Astrocyte (in vitro differentiated cells and primary cell): ENCODE results near the gene HMG20A. TPM values are rescaled to one million over a fixed set of nuclear protein-coding genes. Genes with fewer than 3 reads are reported as not detected.

Source experiments
- DNase-seq: peaks from one replicate; pipeline ENCODE4 v3.0.0-alpha.2; 2010; ENCODE audit warnings: low read depth
- FAIRE-seq: peaks from 2 replicates; lab custom pipeline; 2011; peaks lifted over from hg19 to GRCh38; lab: Jason Lieb, UNC
- H2AFZ ChIP-seq: 2 replicates; pipeline ENCODE4 v1.6.0; 2012; ENCODE audit warnings: low read depth, low read length, inconsistent platforms
- H3K27ac ChIP-seq: 2 replicates; pipeline ENCODE4 v1.5.1; 2011; ENCODE audit warnings: low read depth, low read length, inconsistent platforms
- H3K27me3 ChIP-seq: 2 replicates; pipeline ENCODE4 v1.6.0; 2011; ENCODE audit warnings: low read length, inconsistent platforms; ENCODE audit not compliant: insufficient read depth
- H3K36me3 ChIP-seq: 2 replicates; pipeline ENCODE4 v1.5.1; 2011; ENCODE audit warnings: low read length, inconsistent platforms; ENCODE audit not compliant: insufficient read depth
- H3K4me1 ChIP-seq: 2 replicates; pipeline ENCODE4 v1.5.1; 2011; ENCODE audit warnings: low read length, inconsistent platforms; ENCODE audit not compliant: insufficient read depth
- H3K4me2 ChIP-seq: 2 replicates; pipeline ENCODE4 v1.6.0; 2012; ENCODE audit warnings: low read length, inconsistent platforms
- H3K4me3 ChIP-seq: 2 replicates; pipeline ENCODE4 v1.5.1; 2011; ENCODE audit warnings: low read depth, mild to moderate bottlenecking, low read length, inconsistent platforms; ENCODE audit not compliant: insufficient read depth
- H3K79me2 ChIP-seq: 2 replicates; pipeline ENCODE4 v1.6.0; 2012; ENCODE audit warnings: mild to moderate bottlenecking, low read length, inconsistent platforms; ENCODE audit not compliant: insufficient read depth
- H3K9ac ChIP-seq: 2 replicates; pipeline ENCODE4 v1.6.0; 2012; ENCODE audit warnings: mild to moderate bottlenecking, low read length, inconsistent platforms
- H3K9me3 ChIP-seq: 2 replicates; pipeline ENCODE4 v1.5.1; 2012; ENCODE audit warnings: low read depth, mild to moderate bottlenecking, low read length, inconsistent platforms; ENCODE audit not compliant: insufficient read depth
- H4K20me1 ChIP-seq: 2 replicates; pipeline ENCODE4 v1.6.0; 2012; ENCODE audit warnings: low read length, inconsistent platforms; ENCODE audit not compliant: insufficient read depth
- H3K27ac Mint-ChIP-seq: one replicate; pipeline ENCODE4 v1.8.0; 2021; ENCODE audit warnings: mild to moderate bottlenecking, mixed read lengths; ENCODE audit not compliant: unreplicated experiment
- H3K27me3 Mint-ChIP-seq: one replicate; pipeline ENCODE4 v1.8.0; 2021; ENCODE audit warnings: low read depth, mixed read lengths; ENCODE audit not compliant: unreplicated experiment
- H3K36me3 Mint-ChIP-seq: one replicate; pipeline ENCODE4 v1.8.0; 2021; ENCODE audit warnings: low read depth, mixed read lengths; ENCODE audit not compliant: unreplicated experiment
- H3K4me1 Mint-ChIP-seq: one replicate; pipeline ENCODE4 v1.8.0; 2021; ENCODE audit warnings: low read depth, mixed read lengths; ENCODE audit not compliant: unreplicated experiment
- H3K4me3 Mint-ChIP-seq: one replicate; pipeline ENCODE4 v1.8.0; 2021; ENCODE audit warnings: mild to moderate bottlenecking, moderate library complexity, mixed read lengths; ENCODE audit not compliant: unreplicated experiment
- H3K9me3 Mint-ChIP-seq: one replicate; pipeline ENCODE4 v1.8.0; 2021; ENCODE audit warnings: mild to moderate bottlenecking, mixed read lengths; ENCODE audit not compliant: unreplicated experiment
- EZH2 ChIP-seq: IDR thresholded peaks from 2 replicates; pipeline ENCODE4 v1.6.1; 2012; ENCODE audit warnings: mild to moderate bottlenecking, low read length, inconsistent platforms; ENCODE audit not compliant: insufficient read depth
- total RNA-seq: library from RNA; stranded (reverse); gene quantifications from 2 replicates; pipeline ENCODE4 v1.2.1, GENCODE V29; 2021
- TF ChIP-seq, protein P1 (sequence below): IDR thresholded peaks from 2 replicates; pipeline ENCODE4 v1.5.1; 2011; ENCODE audit warnings: low read depth, mild to moderate bottlenecking, inconsistent platforms, low read length, moderate library complexity; ENCODE audit not compliant: insufficient read depth

Gene HMG20A
- total RNA-seq, 1 donor from 2014 or later = 47.4 TPM

DNA sequence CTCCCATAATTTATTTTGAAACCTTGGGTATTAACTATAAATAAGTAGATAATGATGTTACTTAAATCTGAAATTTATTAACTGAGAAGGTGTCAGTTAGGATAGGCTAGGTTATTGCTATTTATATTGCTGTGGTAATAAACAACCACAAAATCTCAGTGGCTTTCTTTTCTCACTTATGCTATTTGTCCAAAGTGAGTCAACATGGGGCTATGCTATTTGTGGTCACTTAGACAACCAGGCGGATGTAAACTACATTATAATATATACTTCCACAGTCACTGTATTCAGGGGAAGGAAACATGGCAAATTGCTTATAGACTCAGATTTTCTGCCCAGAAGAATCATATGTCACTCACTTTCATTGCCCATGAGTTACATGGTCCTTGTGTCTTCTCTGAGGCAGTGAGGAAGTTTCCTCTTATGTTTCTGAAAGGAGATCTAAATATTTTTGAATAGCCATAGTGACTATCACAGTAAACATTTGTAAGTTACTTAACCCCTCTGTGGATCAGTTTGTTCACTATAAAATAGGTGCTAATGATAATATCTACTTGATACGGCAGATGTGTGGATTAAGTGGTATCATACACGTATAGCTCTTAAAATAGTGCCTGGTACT, 19.8 kb downstream of the HMG20A start:
- Histone ChIP-seq H3K9me3 (no peaks in the 10 kb centered on the region), H4K20me1 (peaks cover 71% of the 10 kb centered on the region), H3K27me3 (no peaks in the 10 kb centered on the region), H3K4me1 (no peaks in the 10 kb centered on the region), H3K4me2 (no peak overlapping the region), H3K36me3 (no peaks in the 10 kb centered on the region), H3K79me2 (peaks cover 72% of the 10 kb centered on the region), H3K27ac (no peak overlapping the region), H3K9ac (no peak overlapping the region), H2AFZ (no peak overlapping the region), H3K4me3 (no peak overlapping the region)
- DNase-seq (peak; percentile 75), FAIRE-seq (no peak)
- no peak overlapping the region for H3K4me3 Mint-ChIP-seq
- no peaks in the 10 kb centered on the region for H3K27me3 Mint-ChIP-seq
- H3K36me3 Mint-ChIP-seq = peaks cover 2% of the 10 kb centered on the region
- peaks cover 28% of the 10 kb centered on the region for H3K4me1 Mint-ChIP-seq
- TF ChIP-seq, protein P1, sequence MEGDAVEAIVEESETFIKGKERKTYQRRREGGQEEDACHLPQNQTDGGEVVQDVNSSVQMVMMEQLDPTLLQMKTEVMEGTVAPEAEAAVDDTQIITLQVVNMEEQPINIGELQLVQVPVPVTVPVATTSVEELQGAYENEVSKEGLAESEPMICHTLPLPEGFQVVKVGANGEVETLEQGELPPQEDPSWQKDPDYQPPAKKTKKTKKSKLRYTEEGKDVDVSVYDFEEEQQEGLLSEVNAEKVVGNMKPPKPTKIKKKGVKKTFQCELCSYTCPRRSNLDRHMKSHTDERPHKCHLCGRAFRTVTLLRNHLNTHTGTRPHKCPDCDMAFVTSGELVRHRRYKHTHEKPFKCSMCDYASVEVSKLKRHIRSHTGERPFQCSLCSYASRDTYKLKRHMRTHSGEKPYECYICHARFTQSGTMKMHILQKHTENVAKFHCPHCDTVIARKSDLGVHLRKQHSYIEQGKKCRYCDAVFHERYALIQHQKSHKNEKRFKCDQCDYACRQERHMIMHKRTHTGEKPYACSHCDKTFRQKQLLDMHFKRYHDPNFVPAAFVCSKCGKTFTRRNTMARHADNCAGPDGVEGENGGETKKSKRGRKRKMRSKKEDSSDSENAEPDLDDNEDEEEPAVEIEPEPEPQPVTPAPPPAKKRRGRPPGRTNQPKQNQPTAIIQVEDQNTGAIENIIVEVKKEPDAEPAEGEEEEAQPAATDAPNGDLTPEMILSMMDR = no peak
- no peak for TF ChIP-seq EZH2
- H3K27ac Mint-ChIP-seq = peak overlapping the region; percentile 60
- H3K9me3 Mint-ChIP-seq = no peaks in the 10 kb centered on the region

DNA sequence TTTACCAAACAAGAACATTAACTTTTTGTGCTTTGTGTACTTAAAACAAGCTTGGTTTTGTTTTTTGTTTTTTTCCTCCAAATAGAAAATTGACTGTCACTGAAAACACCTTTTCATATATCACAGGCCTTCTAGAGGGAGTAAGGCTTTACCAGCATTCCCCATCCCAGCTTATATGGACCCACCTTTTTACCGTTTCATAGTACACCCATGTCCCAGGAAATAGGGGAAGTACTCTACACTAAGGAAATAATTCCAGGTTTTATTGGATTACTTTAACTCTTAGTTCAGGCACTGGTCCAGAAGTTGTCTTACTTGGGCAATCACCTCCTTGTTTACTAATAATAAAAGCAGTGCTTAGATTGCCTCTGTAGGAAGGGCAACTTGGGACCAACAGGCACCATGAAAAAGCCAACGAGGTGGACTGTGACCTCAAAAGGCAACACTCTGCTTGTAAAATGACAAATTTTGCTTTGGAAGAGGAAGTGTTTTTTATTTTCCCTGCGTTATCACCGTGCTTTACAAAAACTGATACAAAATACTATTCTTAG, 26.2 kb downstream of the HMG20A start:
- Histone ChIP-seq H3K4me1 (no peaks in the 10 kb centered on the region), H4K20me1 (peaks cover 48% of the 10 kb centered on the region), H3K4me3 (no peak overlapping the region), H2AFZ (no peak overlapping the region), H3K9me3 (no peaks in the 10 kb centered on the region), H3K27me3 (no peaks in the 10 kb centered on the region), H3K27ac (no peak overlapping the region), H3K79me2 (peaks cover 60% of the 10 kb centered on the region), H3K36me3 (no peaks in the 10 kb centered on the region), H3K4me2 (no peak overlapping the region), H3K9ac (no peak overlapping the region)
- TF ChIP-seq, protein P1 = no peak
- no peak for TF ChIP-seq EZH2
- DNase-seq (no peak), FAIRE-seq (no peak)
- no peak overlapping the region for H3K27ac Mint-ChIP-seq
- no peak overlapping the region for H3K4me3 Mint-ChIP-seq
- H3K36me3 Mint-ChIP-seq = peaks cover 8% of the 10 kb centered on the region
- no peaks in the 10 kb centered on the region for H3K9me3 Mint-ChIP-seq
- no peaks in the 10 kb centered on the region for H3K27me3 Mint-ChIP-seq
- H3K4me1 Mint-ChIP-seq = peaks cover 20% of the 10 kb centered on the region

DNA sequence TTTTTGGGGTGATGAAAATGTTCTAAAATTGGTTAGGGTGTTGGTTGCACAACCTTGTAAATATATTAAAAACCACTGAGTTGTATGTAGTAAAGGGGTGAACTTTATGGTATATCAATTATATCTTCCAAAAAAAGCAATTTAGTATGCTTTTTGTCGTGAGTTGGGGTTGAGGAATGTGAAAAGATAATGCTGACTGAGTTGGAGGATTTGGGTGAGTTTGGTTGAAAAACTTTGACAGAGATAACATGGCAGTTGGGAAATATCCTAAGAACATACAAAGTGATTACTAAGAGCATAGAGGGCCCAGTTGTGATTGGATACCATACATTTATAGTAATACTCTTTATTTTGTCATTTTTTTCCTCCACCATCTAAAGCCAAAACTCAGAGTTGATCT, 33.6 kb downstream of the HMG20A start:
- no peaks in the 10 kb centered on the region for H3K9me3 ChIP-seq
- no peak overlapping the region for H3K4me2 ChIP-seq
- DNase-seq (peak; percentile 20), FAIRE-seq (no peak)
- Mint-ChIP-seq H3K27ac (no peak overlapping the region), H3K27me3 (no peaks in the 10 kb centered on the region), H3K9me3 (no peaks in the 10 kb centered on the region), H3K4me1 (peaks cover 31% of the 10 kb centered on the region), H3K36me3 (peaks cover 3% of the 10 kb centered on the region), H3K4me3 (no peak overlapping the region)
- H3K4me1 ChIP-seq = peaks cover 42% of the 10 kb centered on the region
- peaks cover under 1% of the 10 kb centered on the region for H4K20me1 ChIP-seq
- no peak overlapping the region for H2AFZ ChIP-seq
- H3K36me3 ChIP-seq = no peaks in the 10 kb centered on the region
- no peak overlapping the region for H3K9ac ChIP-seq
- TF ChIP-seq, protein P1 = no peak
- H3K79me2 ChIP-seq = peaks cover 17% of the 10 kb centered on the region
- peak overlapping the region; percentile 0 for H3K27ac ChIP-seq
- no peak overlapping the region for H3K4me3 ChIP-seq
- H3K27me3 ChIP-seq = no peaks in the 10 kb centered on the region
